A549 (cell line): ENCODE results near the gene GATC. TPM values are rescaled to one million over a fixed set of nuclear protein-coding genes. Genes with fewer than 3 reads are reported as not detected.

Experiments
- ATAC-seq, 2 experiments: fragments of 200-7000 bp in 1 of 2; fragments of >200 bp in 1 of 2; cut with Nextera tagmentation in 1 of 2; cut with Tn5 transposase in 1 of 2; 3 replicates each; pipeline versions ENCODE4 v1.8.0 to v1.9.1; 2018 to 2020; ENCODE audit warnings: mild to moderate bottlenecking in 1 of 2, moderate library complexity in 1 of 2
- CTCF ChIA-PET: fragments of 300-600 bp; sonication (Branson Sonifier 250); formaldehyde crosslinking; extraction: SDS; loops from one replicate; lab custom pipeline; 2021; ENCODE audit warnings: antibody characterized with exemption, inconsistent platforms; lab: Yijun Ruan, JAX
- POLR2A ChIA-PET: fragments of 350-600 bp; formaldehyde crosslinking; extraction: SDS; loops from one replicate; lab custom pipeline; 2021; ENCODE audit warnings: antibody characterized with exemption, inconsistent platforms; lab: Yijun Ruan, JAX
- DNase-seq, 2 experiments: peaks; one replicate each; pipeline versions ENCODE4 v3.0.0 to v3.0.0-alpha.2; 2011 to 2016; ENCODE audit warnings: low read depth in 1 of 2, low spot score in 1 of 2
- FAIRE-seq: peaks from 2 replicates; lab custom pipeline; 2011; peaks lifted over from hg19 to GRCh38; lab: Jason Lieb, UNC
- H3K27ac ChIP-seq, 2 experiments: fragments of >200 bp; sonication (Bioruptor Twin); formaldehyde crosslinking; 3 replicates each; pipeline ENCODE4 v1.5.1; 2016 to 2017
- H3K4me1 ChIP-seq: fragments of >200 bp; sonication (Bioruptor Twin); formaldehyde crosslinking; 3 replicates; pipeline ENCODE4 v1.6.1; 2016
- H3K4me2 ChIP-seq: fragments of >200 bp; sonication (Bioruptor Twin); formaldehyde crosslinking; 3 replicates; pipeline ENCODE4 v1.6.1; 2016
- H3K4me3 ChIP-seq: fragments of >200 bp; sonication (Bioruptor Twin); formaldehyde crosslinking; 3 replicates; pipeline ENCODE4 v1.5.1; 2016
- H3K9me3 ChIP-seq: fragments of >200 bp; sonication (Bioruptor Twin); formaldehyde crosslinking; 3 replicates; pipeline ENCODE4 v1.6.1; 2016
- ATOH8 ChIP-seq: fragments of 250-450 bp; sonication (Bioruptor Pico); IDR thresholded peaks from 2 replicates; pipeline ENCODE4 v1.5.0; 2020; ENCODE audit warnings: low read depth, mild to moderate bottlenecking, moderate library complexity
- BHLHE40 ChIP-seq: IDR thresholded peaks from 2 replicates; pipeline ENCODE4 v1.6.1; 2012; ENCODE audit warnings: low read depth, low read length, inconsistent platforms
- CBX8 ChIP-seq: fragments of 200-600 bp; sonication (generic); IDR thresholded peaks from 2 replicates; pipeline ENCODE4 v1.6.1; 2016
- CEBPB ChIP-seq, 2 experiments: fragments of >200 bp in 1 of 2; sonication (Bioruptor Twin) in 1 of 2; formaldehyde crosslinking in 1 of 2; IDR thresholded peaks; 2 replicates each; pipeline ENCODE4 v1.6.1; 2012 to 2016
- CHD2 ChIP-seq: fragments of 150-350 bp; IDR thresholded peaks from 2 replicates; pipeline ENCODE4 v1.6.1; 2014; ENCODE audit warnings: low read length; ENCODE audit not compliant: partially characterized antibody
- CTCF ChIP-seq: fragments of >200 bp; sonication (Bioruptor Twin); formaldehyde crosslinking; IDR thresholded peaks from 3 replicates; pipeline ENCODE4 v1.5.1; 2016
- E2F6 ChIP-seq: IDR thresholded peaks from 2 replicates; pipeline ENCODE4 v1.6.1; 2012; ENCODE audit warnings: low read depth, borderline replicate concordance
- ELK1 ChIP-seq: fragments of 150-350 bp; IDR thresholded peaks from 2 replicates; pipeline ENCODE4 v1.6.1; 2014; ENCODE audit warnings: low read depth, mild to moderate bottlenecking, low read length
- ESRRA ChIP-seq: fragments of 150-350 bp; IDR thresholded peaks from 2 replicates; pipeline ENCODE4 v1.6.1; 2014; ENCODE audit warnings: mild to moderate bottlenecking, low read length, borderline replicate concordance
- HDAC2 ChIP-seq: fragments of 200-600 bp; sonication (generic); IDR thresholded peaks from 2 replicates; pipeline ENCODE4 v1.6.1; 2016
- HES2 ChIP-seq: fragments of >200 bp; sonication (Bioruptor Twin); formaldehyde crosslinking; IDR thresholded peaks from 2 replicates; pipeline ENCODE4 v1.6.1; 2016
- HOXB13 ChIP-seq: fragments of 250-450 bp; sonication (Bioruptor Pico); IDR thresholded peaks from 2 replicates; pipeline ENCODE4 v1.5.0; 2020; ENCODE audit warnings: low read depth, mild to moderate bottlenecking, moderate library complexity
- JUNB ChIP-seq: fragments of >200 bp; sonication (Bioruptor Twin); formaldehyde crosslinking; IDR thresholded peaks from 2 replicates; pipeline ENCODE4 v1.6.1; 2016
- MAFK ChIP-seq: fragments of 450-650 bp; IDR thresholded peaks from 2 replicates; pipeline ENCODE4 v1.6.1; 2014; ENCODE audit not compliant: partially characterized antibody
- MAX ChIP-seq: IDR thresholded peaks from 2 replicates; pipeline ENCODE4 v1.6.1; 2012
- MYC ChIP-seq: IDR thresholded peaks from 2 replicates; pipeline ENCODE4 v1.6.1; 2012; ENCODE audit warnings: mild to moderate bottlenecking, inconsistent platforms, low read length, improper control_type of control experiment, borderline replicate concordance
- NFE2L2 ChIP-seq: fragments of 150-350 bp; conservative IDR thresholded peaks from 2 replicates; pipeline ENCODE4 v1.6.1; 2014; ENCODE audit warnings: low read length
- RAD21 ChIP-seq, 2 experiments: fragments of >200 bp in 1 of 2; sonication (Bioruptor Twin) in 1 of 2; formaldehyde crosslinking in 1 of 2; IDR thresholded peaks in 1 of 2; conservative IDR thresholded peaks in 1 of 2; 2 replicates in 1 of 2; 3 replicates in 1 of 2; pipeline ENCODE4 v1.6.1; 2012 to 2018; ENCODE audit warnings: inconsistent platforms in 1 of 2
- RCOR1 ChIP-seq: fragments of 150-350 bp; IDR thresholded peaks from 2 replicates; pipeline ENCODE4 v1.6.1; 2014; ENCODE audit warnings: antibody characterized with exemption, low read length, low read depth
- RNF2 ChIP-seq: fragments of 200-600 bp; sonication (generic); IDR thresholded peaks from 2 replicates; pipeline ENCODE4 v1.6.1; 2016; ENCODE audit warnings: low read depth, mild to moderate bottlenecking, antibody characterized with exemption, moderate library complexity, borderline replicate concordance
- TFCP2L1 ChIP-seq: fragments of 250-450 bp; sonication (Bioruptor Pico); IDR thresholded peaks from 2 replicates; pipeline ENCODE4 v1.5.0; 2021; ENCODE audit warnings: mild to moderate bottlenecking
- WGBS: methylation state at CpG from one replicate; pipeline ENCODE4 v1.1.6; 2017; ENCODE audit errors: missing lambda C conversion rate; 5-methylcytosine and 5-hydroxymethylcytosine counted together
- polyA plus RNA-seq, 4 experiments: library from polyadenylated mRNA; depleted of rRNA in 3 of 4; stranded (reverse); fragments of >200 nt; fragmentation: RNase III in 1 of 4; extraction: RNeasy Plus Mini Kit Qiagen cat#74134 plus additional on column Dnase treatment in 1 of 4; gene quantifications; 2 replicates in 3 of 4; 3 replicates in 1 of 4; pipeline ENCODE4 v1.2.3, GENCODE V29; 2011 to 2017

GATC gene
- polyA plus RNA-seq, 2 of the 4 experiments (the other 2 are of a cell fraction): 22.5 to 40.6 TPM

- 64% methylated on average over 4 of the region's 4 CpGs for WGBS
- no peak for FAIRE-seq
- TF ChIP-seq MAFK: peak; percentile 93
- no peak for TF ChIP-seq HDAC2
- no peak for TF ChIP-seq RNF2
- TF ChIP-seq HES2: no peak
- peak; percentile 48 for TF ChIP-seq CTCF
- TF ChIP-seq CEBPB (IDR thresholded peaks at IDR 0.05): no peak
- TF ChIP-seq MAX: no peak
- TF ChIP-seq JUNB: no peak
- no peak for TF ChIP-seq CBX8
- no peak for TF ChIP-seq ATOH8 (CRISPR knock-in tag)
- TF ChIP-seq RAD21 (conservative IDR thresholded peaks at IDR 0.05 in 1 of 2, IDR thresholded peaks at IDR 0.05 in 1 of 2): 0 out of 5 replicates have a peak, but pooled peaks of 1 of the 2 experiments have one; percentile 26
- no peak for TF ChIP-seq RCOR1
- no peak for TF ChIP-seq TFCP2L1
- H3K9me3 ChIP-seq: no peaks in the 10 kb centered on the region
- no peak overlapping the region for H3K4me2 ChIP-seq
- H3K27ac ChIP-seq: no peak overlapping the region
- no peaks in the 10 kb centered on the region for H3K4me1 ChIP-seq
- ChIA-PET POLR2A (no interaction called here), CTCF (interaction anchor here (1.1 to 12.0 kb wide), 6 partner anchors 9 to 518 kb away, joined by 3 to 167 read pairs (median 5); partner anchors contain the start of gene SRSF9)
- no peak overlapping the region for H3K4me3 ChIP-seq
- DNase-seq: peak; percentile 42 to 61
- peak; percentile 66 to 78; a peak in 5 of 6 replicates for ATAC-seq
These were observed 7.7 kb downstream of the GATC start for GRCh38 chr12:120453977-120454376.

GRCh38 chr12:120455302-120455701, 9.1 kb downstream of the GATC start:
- TF ChIP-seq CEBPB (IDR thresholded peaks at IDR 0.05) (no peak), E2F6 (no peak), BHLHE40 (no peak), CHD2 (no peak), NFE2L2 (no peak), ESRRA (no peak), MYC (no peak)
- no peak for DNase-seq
- FAIRE-seq: no peak
- no peak overlapping the region for H3K4me2 ChIP-seq
- ATAC-seq: no peak
- H3K9me3 ChIP-seq: no peaks in the 10 kb centered on the region
- no peak overlapping the region for H3K27ac ChIP-seq
- H3K4me3 ChIP-seq: no peak overlapping the region
- WGBS: 91% methylated on average over 7 of the region's 7 CpGs
- CTCF ChIA-PET: interaction anchor here (1.2 to 12.0 kb wide), 3 partner anchors 10 to 516 kb away, joined by 3 to 167 read pairs (median 4); partner anchors contain the start of gene SRSF9
- POLR2A ChIA-PET: no interaction called here
- H3K4me1 ChIP-seq: no peaks in the 10 kb centered on the region

GRCh38 chr12:120457133-120457532, 10.9 kb downstream of the GATC start:
- ATAC-seq: peak; percentile 60 to 71; a peak in 5 of 6 replicates
- Histone ChIP-seq H3K4me2 (no peak overlapping the region), H3K4me1 (no peaks in the 10 kb centered on the region), H3K4me3 (no peak overlapping the region), H3K9me3 (no peaks in the 10 kb centered on the region), H3K27ac (no peak overlapping the region)
- TF ChIP-seq CTCF: peak; percentile 32
- no peak for TF ChIP-seq HOXB13 (CRISPR knock-in tag)
- no peak for TF ChIP-seq CEBPB (IDR thresholded peaks at IDR 0.05)
- TF ChIP-seq ELK1: no peak
- ChIA-PET POLR2A (interaction anchor here (0.6 to 0.7 kb wide), 2 partner anchors 39 to 192 kb away, joined by 3 to 6 read pairs; no protein-coding TSS in a partner anchor), CTCF (interaction anchor here (0.8 to 12.0 kb wide), 12 partner anchors 9 to 131 kb away, joined by 3 to 167 read pairs (median 3); partner anchors contain the start of genes PLA2G1B and SRSF9)
- WGBS: 91% methylated on average over 6 of the region's 6 CpGs
- FAIRE-seq: no peak
- DNase-seq: peak; percentile 44 to 45
